Natural killer cell (primary cell): ENCODE data around the gene RGS3. TPM values are rescaled to one million over a fixed set of nuclear protein-coding genes. Genes with fewer than 3 reads are reported as not detected.

ENCODE experiments used
- ATAC-seq, 3 donors: fragments of 150-1000 bp in 2 of 3; fragments of 200-7000 bp in 1 of 3; cut with Tn5 transposase; 1 replicate in 1 of 3; 2 replicates in 2 of 3; pipeline ENCODE4 v1.10.0; 2021; ENCODE audit warnings: mild to moderate bottlenecking in 2 of 3, moderate library complexity in 2 of 3
- DNase-seq, 2 donors: peaks; one replicate each; pipeline versions ENCODE4 v3.0.0 to v3.0.0-alpha.2; 2013 to 2021; ENCODE audit warnings: mixed read lengths in 1 of 2
- H3K27ac ChIP-seq: one replicate; pipeline ENCODE4 v1.5.1; 2013; ENCODE audit warnings: mild to moderate bottlenecking, low read length
- H3K27me3 ChIP-seq: one replicate; pipeline ENCODE4 v1.6.1; 2013; ENCODE audit warnings: low read length; ENCODE audit not compliant: control insufficient read depth, insufficient read depth
- H3K36me3 ChIP-seq: one replicate; pipeline ENCODE4 v1.6.1; 2013; ENCODE audit warnings: low read length; ENCODE audit not compliant: control insufficient read depth, insufficient read depth
- H3K4me1 ChIP-seq: one replicate; pipeline ENCODE4 v1.6.1; 2013; ENCODE audit warnings: low read length; ENCODE audit not compliant: control insufficient read depth, insufficient read depth
- H3K4me3 ChIP-seq: one replicate; pipeline ENCODE4 v1.5.1; 2013; ENCODE audit warnings: low read length
- H3K9me3 ChIP-seq: one replicate; pipeline ENCODE4 v1.6.1; 2013; ENCODE audit warnings: low read length; ENCODE audit not compliant: control insufficient read depth, insufficient read depth
- H3K27ac Mint-ChIP-seq, 2 donors: one replicate each; pipeline ENCODE4 v1.8.0; 2022; ENCODE audit warnings: mild to moderate bottlenecking in 2 of 2, mixed read lengths in 2 of 2, moderate library complexity in 1 of 2
- H3K27me3 Mint-ChIP-seq, 2 donors: one replicate each; pipeline ENCODE4 v1.8.0; 2022; ENCODE audit warnings: low read depth in 2 of 2, mixed read lengths in 2 of 2
- H3K36me3 Mint-ChIP-seq: one replicate; pipeline ENCODE4 v1.8.0; 2022; ENCODE audit warnings: mixed read lengths
- H3K4me1 Mint-ChIP-seq, 2 donors: one replicate each; pipeline ENCODE4 v1.8.0; 2022; ENCODE audit warnings: mixed read lengths in 2 of 2
- H3K4me3 Mint-ChIP-seq: one replicate; pipeline ENCODE4 v1.8.0; 2022; ENCODE audit warnings: mild to moderate bottlenecking, moderate library complexity, mixed read lengths
- H3K9me3 Mint-ChIP-seq, 2 donors: one replicate each; pipeline ENCODE4 v1.8.0; 2022; ENCODE audit warnings: mixed read lengths in 2 of 2
- CTCF ChIP-seq: fragments of 200-600 bp; IDR thresholded peaks from one replicate; pipeline ENCODE4 v1.8.0; 2022; ENCODE audit warnings: antibody characterized with exemption
- WGBS: methylation state at CpG from one replicate; pipeline ENCODE4 v1.1.7; 2013; ENCODE audit warnings: missing lambda C conversion rate; ENCODE audit not compliant: insufficient coverage; 5-methylcytosine and 5-hydroxymethylcytosine counted together
- intact Hi-C: fragments of 100-400 bp; cut with micrococcal nuclease; formaldehyde crosslinking; loops from one replicate; pipeline ENCODE4 v1.14.2; 2022
- total RNA-seq, 4 donors: library from RNA; stranded (reverse); fragments of 120-200 nt in 1 of 4; gene quantifications; one replicate each; pipeline versions ENCODE4 v1.2.3 to v1.2.4, GENCODE V29; 2013 to 2022

The RGS3 gene
- total RNA-seq, 3 donors from 2014 or later (not counting 1 experiment from before 2014, with no cell fraction given) = 148 to 269 (median 190) TPM

- Histone ChIP-seq H3K36me3 (no peaks in the 10 kb centered on the region), H3K4me3 (no peak overlapping the region), H3K27ac (no peak overlapping the region), H3K4me1 (no peaks in the 10 kb centered on the region), H3K9me3 (no peaks in the 10 kb centered on the region), H3K27me3 (no peaks in the 10 kb centered on the region)
- intact Hi-C loops = no loop called here
- no peaks in the 10 kb centered on the region for H3K36me3 Mint-ChIP-seq
- TF ChIP-seq CTCF = no peak
- peaks cover 9 to 10% of the 10 kb centered on the region in 2 donors for H3K27me3 Mint-ChIP-seq
- 84% methylated on average over 5 of the region's 11 CpGs for WGBS
- H3K27ac Mint-ChIP-seq = no peak overlapping the region
- ATAC-seq = no peak
- no peak overlapping the region for H3K4me3 Mint-ChIP-seq
- H3K4me1 Mint-ChIP-seq = no peaks in the 10 kb centered on the region
- DNase-seq = no peak
- no peaks in the 10 kb centered on the region for H3K9me3 Mint-ChIP-seq
Observed at GRCh38 chr9:113630386-113631136, 167.0 kb downstream of the RGS3 start.

DNA sequence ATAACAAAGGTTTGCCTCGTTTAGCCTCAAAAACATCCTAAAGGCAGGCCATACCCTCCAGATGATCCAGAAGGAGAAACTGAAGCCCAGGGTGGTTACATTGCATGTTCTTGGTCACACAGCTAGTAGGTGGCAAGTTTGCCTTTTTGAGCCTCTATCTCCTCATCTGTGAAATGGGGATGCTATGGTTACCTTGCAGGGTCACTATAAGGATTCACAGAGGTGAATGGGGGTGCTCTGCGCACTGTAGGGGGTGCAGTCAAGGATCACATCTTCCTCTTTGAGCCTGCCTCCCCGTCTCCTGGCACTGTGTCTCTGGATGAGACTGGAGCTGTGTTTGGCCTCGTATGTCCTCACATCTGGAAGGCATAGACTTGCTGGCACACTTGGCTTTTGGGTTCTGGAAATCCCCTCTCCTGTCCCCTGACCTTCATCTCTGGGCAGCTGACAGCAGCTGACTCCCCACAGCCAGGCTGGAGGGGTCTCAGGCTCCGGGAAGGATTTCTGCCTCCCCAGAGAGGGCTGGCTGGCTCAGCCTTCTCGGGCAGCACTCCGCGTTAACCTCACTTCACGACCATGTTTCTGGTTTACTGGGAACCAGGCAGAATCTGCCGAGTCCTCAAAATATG is 167.7 kb downstream of the RGS3 start:
- H3K4me3 ChIP-seq = no peak overlapping the region
- Mint-ChIP-seq H3K9me3 (no peaks in the 10 kb centered on the region), H3K36me3 (no peaks in the 10 kb centered on the region), H3K4me3 (no peak overlapping the region), H3K4me1 (no peaks in the 10 kb centered on the region), H3K27me3 (peaks cover 9 to 10% of the 10 kb centered on the region in 2 donors), H3K27ac (no peak overlapping the region)
- H3K36me3 ChIP-seq = no peaks in the 10 kb centered on the region
- ATAC-seq (no peak), DNase-seq (no peak)
- WGBS = 82% methylated on average over 10 of the region's 10 CpGs
- H3K27ac ChIP-seq = no peak overlapping the region
- H3K4me1 ChIP-seq = no peaks in the 10 kb centered on the region
- H3K27me3 ChIP-seq = no peaks in the 10 kb centered on the region
- TF ChIP-seq CTCF = no peak
- intact Hi-C loops = no loop called here
- no peaks in the 10 kb centered on the region for H3K9me3 ChIP-seq

DNA sequence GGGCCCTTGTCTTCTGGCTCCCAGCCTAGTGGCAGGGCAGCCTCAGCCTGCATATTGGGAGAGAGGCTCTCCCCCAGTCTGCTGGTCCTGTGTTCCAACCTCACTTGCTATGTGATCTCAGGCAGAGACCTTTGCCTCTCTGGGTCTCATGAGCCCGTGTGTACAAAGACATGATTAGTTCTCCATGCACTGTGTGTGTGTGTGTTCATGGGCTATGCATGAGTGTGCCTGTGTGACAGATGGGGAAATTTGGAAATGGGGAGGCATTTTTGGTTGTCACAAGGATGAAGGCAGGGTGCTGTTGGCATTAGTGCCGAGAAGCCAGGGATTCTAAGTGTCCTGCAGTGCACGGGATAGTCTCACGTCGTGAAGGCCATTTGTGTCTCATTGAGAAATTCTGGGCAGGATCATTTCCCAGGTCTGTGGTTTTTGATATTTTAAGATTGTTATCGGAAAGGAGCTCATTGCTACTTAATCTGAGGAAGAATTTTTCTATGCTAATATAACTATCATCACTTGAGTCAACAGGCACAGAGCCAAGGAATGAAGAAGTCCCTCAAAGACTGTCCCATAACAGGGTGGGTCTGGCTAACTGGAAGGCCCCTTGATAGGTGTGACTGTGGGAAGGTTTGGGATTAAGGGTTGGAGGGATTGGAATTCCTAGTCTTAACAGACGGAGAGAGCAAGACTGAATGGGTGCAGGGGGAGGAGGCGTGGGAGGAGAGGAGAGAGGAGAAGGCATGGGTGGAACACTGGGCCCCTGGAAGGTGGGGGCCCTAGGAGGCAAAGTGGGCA is 168.5 kb downstream of the RGS3 start:
- peaks cover 9 to 10% of the 10 kb centered on the region in 2 donors for H3K27me3 Mint-ChIP-seq
- Histone ChIP-seq H3K27me3 (no peaks in the 10 kb centered on the region), H3K36me3 (no peaks in the 10 kb centered on the region), H3K9me3 (no peaks in the 10 kb centered on the region), H3K4me1 (no peaks in the 10 kb centered on the region), H3K4me3 (no peak overlapping the region), H3K27ac (no peak overlapping the region)
- H3K36me3 Mint-ChIP-seq = no peaks in the 10 kb centered on the region
- no peak for DNase-seq
- H3K4me1 Mint-ChIP-seq = no peaks in the 10 kb centered on the region
- no peaks in the 10 kb centered on the region for H3K9me3 Mint-ChIP-seq
- H3K4me3 Mint-ChIP-seq = no peak overlapping the region
- ATAC-seq = no peak
- WGBS = 77% methylated on average over 7 of the region's 8 CpGs
- no peak overlapping the region for H3K27ac Mint-ChIP-seq
- no peak for TF ChIP-seq CTCF
- intact Hi-C loops = no loop called here
